Endothelial cell of umbilical vein (primary cell): ENCODE measurements around the gene JAKMIP3. TPM values are rescaled to one million over a fixed set of nuclear protein-coding genes. Genes with fewer than 3 reads are reported as not detected.

Experiments
- BruUV-seq: library from RNA; stranded (reverse); fragments of 400-500 nt; replicated peaks from 2 replicates; lab custom pipeline; 2021; lab: Mats Ljungman, UMichigan
- CTCF ChIA-PET: fragments of 300-600, 350-600 bp; sonication (Branson Sonifier 250); formaldehyde crosslinking; loops from one replicate; lab custom pipeline; 2021; ENCODE audit warnings: antibody characterized with exemption, inconsistent platforms; lab: Charles Lee
- POLR2A ChIA-PET: fragments of 300-600, 350-600 bp; sonication (Branson Sonifier 250); formaldehyde crosslinking; loops from one replicate; lab custom pipeline; 2021; ENCODE audit warnings: antibody characterized with exemption, inconsistent platforms; lab: Charles Lee
- DNase-seq: peaks from one replicate; pipeline ENCODE4 v3.0.0-alpha.2; 2011; ENCODE audit warnings: low read depth, low spot score
- FAIRE-seq: peaks from 2 replicates; lab custom pipeline; 2011; peaks lifted over from hg19 to GRCh38; lab: Jason Lieb, UNC
- H2AFZ ChIP-seq: 2 replicates; pipeline ENCODE4 v1.6.0; 2012; ENCODE audit warnings: low read depth, low read length, control low read depth, inconsistent platforms
- H3K27ac ChIP-seq: 2 replicates; pipeline ENCODE4 v1.5.1; 2011; ENCODE audit warnings: low read depth, mild to moderate bottlenecking, control low read depth, low read length, moderate library complexity; ENCODE audit not compliant: insufficient read depth
- H3K27me3 ChIP-seq, 2 experiments: 2 replicates each; pipeline versions ENCODE4 v1.6.0 to v1.6.1; 2011; ENCODE audit warnings: low read length in 2 of 2, mixed read lengths in 1 of 2; ENCODE audit not compliant: control insufficient read depth in 2 of 2, insufficient read depth in 2 of 2
- H3K36me3 ChIP-seq, 2 experiments: 2 replicates in 1 of 2; 3 replicates in 1 of 2; pipeline ENCODE4 v1.5.1; 2011; ENCODE audit warnings: low read length in 2 of 2, mild to moderate bottlenecking in 1 of 2, moderate library complexity in 1 of 2; ENCODE audit not compliant: control insufficient read depth in 2 of 2, insufficient read depth in 2 of 2; ENCODE audit errors: extremely low read depth in 1 of 2
- H3K4me1 ChIP-seq: 3 replicates; pipeline ENCODE4 v1.5.1; 2011; ENCODE audit warnings: mild to moderate bottlenecking, low read length; ENCODE audit not compliant: control insufficient read depth, insufficient read depth; ENCODE audit errors: extremely low read depth
- H3K4me2 ChIP-seq: 2 replicates; pipeline ENCODE4 v1.6.1; 2011; ENCODE audit warnings: low read length, control low read depth, mixed read lengths; ENCODE audit not compliant: insufficient read depth
- H3K4me3 ChIP-seq, 3 experiments: fragments of 200-600 bp in 1 of 3; sonication (generic), shearing (Covaris generic) in 1 of 3; replicated peaks in 1 of 3; 2 replicates each; pipeline ENCODE4 v1.5.1; 2011 to 2016; ENCODE audit warnings: control low read depth in 3 of 3, low read length in 3 of 3, mild to moderate bottlenecking in 2 of 3, inconsistent platforms in 1 of 3, low read depth in 1 of 3, moderate library complexity in 1 of 3; ENCODE audit not compliant: insufficient read depth in 1 of 3
- H3K79me2 ChIP-seq: 2 replicates; pipeline ENCODE4 v1.6.0; 2012; ENCODE audit warnings: low read length, inconsistent platforms; ENCODE audit not compliant: control insufficient read depth, insufficient read depth
- H3K9ac ChIP-seq: replicated peaks from 2 replicates; pipeline ENCODE3; 2011; ENCODE audit warnings: low read length, control low read depth; ENCODE audit not compliant: insufficient read depth; ENCODE audit errors: extremely low read depth
- H3K9me1 ChIP-seq: replicated peaks from 3 replicates; pipeline ENCODE4 v1.6.0; 2011; ENCODE audit warnings: mild to moderate bottlenecking, low read length; ENCODE audit not compliant: control insufficient read depth, insufficient read depth; ENCODE audit errors: extremely low read depth
- H3K9me3 ChIP-seq: replicated peaks from 2 replicates; pipeline ENCODE4 v1.5.1; 2012; ENCODE audit warnings: low read length, inconsistent platforms; ENCODE audit not compliant: control insufficient read depth, insufficient read depth
- H4K20me1 ChIP-seq: replicated peaks from 2 replicates; pipeline ENCODE3; 2011; ENCODE audit warnings: mild to moderate bottlenecking, low read length; ENCODE audit not compliant: control insufficient read depth, insufficient read depth; ENCODE audit errors: extremely low read depth
- CTCF ChIP-seq, 2 donors: IDR thresholded peaks; 1 replicate in 1 of 2; 2 replicates in 1 of 2; pipeline ENCODE4 v1.5.1; 2011; ENCODE audit warnings: low read length in 2 of 2, mild to moderate bottlenecking in 2 of 2, moderate library complexity in 2 of 2, control low read depth in 1 of 2, inconsistent platforms in 1 of 2, low read depth in 1 of 2; ENCODE audit not compliant: insufficient read depth in 1 of 2; ENCODE audit errors: extremely low read depth in 1 of 2
- EZH2 ChIP-seq: IDR thresholded peaks from 2 replicates; pipeline ENCODE4 v1.6.1; 2012; ENCODE audit warnings: borderline replicate concordance, low read depth, mild to moderate bottlenecking, moderate library complexity, low read length, inconsistent platforms; ENCODE audit not compliant: severe bottlenecking
- FOS ChIP-seq: IDR thresholded peaks from 2 replicates; pipeline ENCODE4 v1.6.1; 2011; ENCODE audit warnings: mild to moderate bottlenecking, low read length, moderate library complexity, borderline replicate concordance; ENCODE audit not compliant: insufficient read depth
- GATA2 ChIP-seq: IDR thresholded peaks from 2 replicates; pipeline ENCODE4 v1.7.0; 2011; ENCODE audit warnings: low read depth, mild to moderate bottlenecking, moderate library complexity, mixed read lengths, low read length; ENCODE audit not compliant: insufficient read length, insufficient read depth
- JUN ChIP-seq: IDR thresholded peaks from 2 replicates; pipeline ENCODE4 v1.6.1; 2011; ENCODE audit warnings: borderline replicate concordance, low read depth; ENCODE audit not compliant: insufficient read length, insufficient read depth
- MAX ChIP-seq: IDR thresholded peaks from 2 replicates; pipeline ENCODE4 v1.6.1; 2011; ENCODE audit not compliant: insufficient read depth, insufficient read length
- MYC ChIP-seq: IDR thresholded peaks from one replicate; pipeline ENCODE4 v1.6.1; 2011; ENCODE audit warnings: mild to moderate bottlenecking, low read depth, low read length
- POLR2A ChIP-seq: IDR thresholded peaks from 2 replicates; pipeline ENCODE4 v1.6.1; 2012; ENCODE audit warnings: low read depth, mild to moderate bottlenecking, control low read depth, low read length
- POLR2AphosphoS5 ChIP-seq: IDR thresholded peaks from 2 replicates; pipeline ENCODE4 v1.6.1; 2012; ENCODE audit warnings: low read depth, mild to moderate bottlenecking, control low read depth, low read length, moderate library complexity; ENCODE audit not compliant: insufficient read depth
- dilution Hi-C: fragments of 300-500 bp; cut with MboI; formaldehyde crosslinking; loops from one replicate; pipeline ENCODE4 v1.15.0; 2019; ENCODE audit warnings: low sequenced_read_pairs; ENCODE audit not compliant: extremely low pct_ligation_motif_present
- intact Hi-C: fragments of 100-400 bp; cut with micrococcal nuclease; formaldehyde crosslinking; loops from one replicate; pipeline ENCODE4 v1.10.0; 2022
- polyA plus RNA-seq, 4 experiments: library from polyadenylated mRNA; depleted of rRNA in 3 of 4; stranded (reverse) in 3 of 4; unstranded in 1 of 4; fragments of >200 nt; gene quantifications; 2 replicates each; pipeline versions ENCODE4 v1.2.1 to v1.2.3, GENCODE V29; 2011 to 2012; ENCODE audit warnings: missing spikeins in 1 of 4
- total RNA-seq: library from RNA; stranded (reverse); gene quantifications from 2 replicates; pipeline ENCODE4 v1.2.3, GENCODE V29; 2021

The JAKMIP3 gene
- total and polyA plus RNA-seq, 2 donors (not counting 3 experiments of a cell fraction or from before 2014, with no cell fraction given): 0.01 TPM; not detected in 1

- TF ChIP-seq CTCF (IDR thresholded peaks at IDR 0.05; ENCODE audit: extremely low read depth in 1 of 2, insufficient read depth in 1 of 2, low read depth in 1 of 2, low read length in 2 of 2): no peak
- TF ChIP-seq FOS: no peak
- no peak for TF ChIP-seq GATA2
- TF ChIP-seq EZH2: no peak
- no peak for TF ChIP-seq POLR2AphosphoS5
- no peak for TF ChIP-seq MYC
- no peak for TF ChIP-seq POLR2A
- no peak for TF ChIP-seq JUN
- TF ChIP-seq MAX: no peak
- FAIRE-seq (no peak), DNase-seq (no peak)
- Histone ChIP-seq H3K9me3 (no peaks in the 10 kb centered on the region), H3K4me1 (no peaks in the 10 kb centered on the region), H3K27ac (no peak overlapping the region), H3K4me2 (no peak overlapping the region), H3K4me3 (no peak overlapping the region), H2AFZ (no peak overlapping the region), H3K9me1 (no peaks in the 10 kb centered on the region), H4K20me1 (no peaks in the 10 kb centered on the region), H3K9ac (no peak overlapping the region), H3K36me3 (no peaks in the 10 kb centered on the region), H3K27me3 (no peaks in the 10 kb centered on the region), H3K79me2 (no peaks in the 10 kb centered on the region)
- no TSS peak for BruUV-seq
- dilution Hi-C loops (no loop called here), intact Hi-C loops (no loop called here)
- CTCF ChIA-PET: no interaction called here
- POLR2A ChIA-PET: no interaction called here
Observed at GRCh38 chr10:132114953-132115520, 49.3 kb downstream of the JAKMIP3 start.

Other genes starting within 250 kb of the JAKMIP3 start
- gene PPP2R2D, start 164.9 kb upstream of the JAKMIP3 start, total RNA-seq: 33.9 and 36.3 TPM in 2 replicates
- 27.8 and 29.9 TPM in 2 replicates for gene PPP2R2D, start 164.9 kb upstream of the JAKMIP3 start, polyA plus RNA-seq
- gene BNIP3, start 84.0 kb upstream of the JAKMIP3 start, total RNA-seq: 40.1 and 51.4 TPM in 2 replicates
- 40.3 and 53.3 TPM in 2 replicates for gene BNIP3, start 84.0 kb upstream of the JAKMIP3 start, polyA plus RNA-seq
- 32.9 and 60.0 TPM in 2 replicates for gene DPYSL4, start 121.0 kb downstream of the JAKMIP3 start, total RNA-seq
- 27.1 and 35.0 TPM in 2 replicates for gene DPYSL4, start 121.0 kb downstream of the JAKMIP3 start, polyA plus RNA-seq
- gene STK32C, start 242.0 kb downstream of the JAKMIP3 start, total RNA-seq: 9.5 and 14.1 TPM in 2 replicates
- 4.4 and 5.4 TPM in 2 replicates for gene STK32C, start 242.0 kb downstream of the JAKMIP3 start, polyA plus RNA-seq